NT2/D1 (cell line): ENCODE measurements around the gene AFAP1L1.

Source experiments
- DNase-seq: peaks from one replicate; pipeline ENCODE4 v3.0.0-alpha.2; 2011; ENCODE audit warnings: low read depth, low spot score
- H3K27me3 ChIP-seq: 2 replicates; pipeline ENCODE4 v1.6.0; 2011; ENCODE audit warnings: mild to moderate bottlenecking; ENCODE audit not compliant: insufficient read length, insufficient read depth
- H3K36me3 ChIP-seq: 2 replicates; pipeline ENCODE4 v1.6.1; 2011; ENCODE audit warnings: mild to moderate bottlenecking, low read length, mixed read lengths; ENCODE audit not compliant: insufficient read depth, insufficient read length
- H3K4me1 ChIP-seq: 2 replicates; pipeline ENCODE4 v1.5.1; 2011; ENCODE audit not compliant: insufficient read depth, insufficient read length
- H3K4me3 ChIP-seq: 2 replicates; pipeline ENCODE4 v1.5.1; 2011; ENCODE audit warnings: low read depth; ENCODE audit not compliant: insufficient read length
- H3K9ac ChIP-seq: 2 replicates; pipeline ENCODE4 v1.6.0; 2011; ENCODE audit warnings: low read depth; ENCODE audit not compliant: insufficient read length
- H3K9me3 ChIP-seq: 2 replicates; pipeline ENCODE4 v1.5.1; 2011; ENCODE audit warnings: mild to moderate bottlenecking, low read length; ENCODE audit not compliant: insufficient read depth
- SUZ12 ChIP-seq: IDR thresholded peaks from 2 replicates; pipeline ENCODE4 v1.6.1; 2011; ENCODE audit not compliant: insufficient read length, insufficient read depth; ENCODE audit errors: extremely low read depth
- YY1 ChIP-seq: IDR thresholded peaks from 2 replicates; pipeline ENCODE4 v1.6.1; 2011; ENCODE audit not compliant: insufficient read length, insufficient read depth
- ZNF274 ChIP-seq: IDR thresholded peaks from 2 replicates; pipeline ENCODE4 v1.6.1; 2011; ENCODE audit warnings: mild to moderate bottlenecking, low read depth, low read length

The AFAP1L1 gene

GRCh38 chr5:149251546-149251945 is 20.1 kb upstream of the AFAP1L1 start:
- Histone ChIP-seq H3K36me3 (no peaks in the 10 kb centered on the region), H3K27me3 (no peaks in the 10 kb centered on the region), H3K9me3 (no peaks in the 10 kb centered on the region), H3K4me3 (no peak overlapping the region), H3K4me1 (no peaks in the 10 kb centered on the region), H3K9ac (no peak overlapping the region)
- no peak for DNase-seq
- no peak for TF ChIP-seq SUZ12

GRCh38 chr5:149254506-149254905 is 17.2 kb upstream of the AFAP1L1 start:
- Histone ChIP-seq H3K27me3 (no peaks in the 10 kb centered on the region), H3K9ac (no peak overlapping the region), H3K4me3 (no peak overlapping the region), H3K36me3 (no peaks in the 10 kb centered on the region), H3K4me1 (no peaks in the 10 kb centered on the region), H3K9me3 (no peaks in the 10 kb centered on the region)
- TF ChIP-seq ZNF274 = no peak
- no peak for TF ChIP-seq YY1
- TF ChIP-seq SUZ12 = no peak
- DNase-seq = no peak

GRCh38 chr5:149256451-149256850 is 15.2 kb upstream of the AFAP1L1 start:
- Histone ChIP-seq H3K9ac (no peak overlapping the region), H3K27me3 (no peaks in the 10 kb centered on the region), H3K4me3 (no peak overlapping the region), H3K9me3 (no peaks in the 10 kb centered on the region), H3K4me1 (no peaks in the 10 kb centered on the region), H3K36me3 (no peaks in the 10 kb centered on the region)
- no peak for DNase-seq
- TF ChIP-seq YY1 (no peak), SUZ12 (no peak), ZNF274 (no peak)

GRCh38 chr5:149257131-149257530 is 14.5 kb upstream of the AFAP1L1 start:
- H3K4me1 ChIP-seq = no peaks in the 10 kb centered on the region
- no peak for TF ChIP-seq ZNF274
- no peak for TF ChIP-seq YY1
- no peak for TF ChIP-seq SUZ12
- no peaks in the 10 kb centered on the region for H3K27me3 ChIP-seq
- H3K4me3 ChIP-seq = no peak overlapping the region
- H3K9me3 ChIP-seq = no peaks in the 10 kb centered on the region
- H3K36me3 ChIP-seq = no peaks in the 10 kb centered on the region
- no peak overlapping the region for H3K9ac ChIP-seq
- no peak for DNase-seq

- Histone ChIP-seq H3K9ac (no peak overlapping the region), H3K36me3 (no peaks in the 10 kb centered on the region), H3K4me1 (no peaks in the 10 kb centered on the region), H3K9me3 (no peaks in the 10 kb centered on the region), H3K4me3 (no peak overlapping the region), H3K27me3 (no peaks in the 10 kb centered on the region)
- TF ChIP-seq SUZ12 (no peak), ZNF274 (no peak), YY1 (no peak)
- no peak for DNase-seq
Measured at GRCh38 chr5:149257889-149258705, 13.6 kb upstream of the AFAP1L1 start.

- H3K9ac ChIP-seq = no peak overlapping the region
- H3K4me1 ChIP-seq = no peaks in the 10 kb centered on the region
- DNase-seq = no peak
- TF ChIP-seq YY1 (no peak), ZNF274 (no peak), SUZ12 (no peak)
- no peaks in the 10 kb centered on the region for H3K36me3 ChIP-seq
- no peak overlapping the region for H3K4me3 ChIP-seq
- H3K9me3 ChIP-seq = no peaks in the 10 kb centered on the region
- peaks cover 5% of the 10 kb centered on the region for H3K27me3 ChIP-seq
Measured at GRCh38 chr5:149260761-149261160, 10.9 kb upstream of the AFAP1L1 start.

- no peak for TF ChIP-seq SUZ12
- no peak for TF ChIP-seq YY1
- TF ChIP-seq ZNF274 = no peak
- Histone ChIP-seq H3K9ac (no peak overlapping the region), H3K4me1 (no peaks in the 10 kb centered on the region), H3K27me3 (peaks cover 5% of the 10 kb centered on the region), H3K36me3 (no peaks in the 10 kb centered on the region), H3K9me3 (no peaks in the 10 kb centered on the region), H3K4me3 (no peak overlapping the region)
- DNase-seq = no peak
Measured at GRCh38 chr5:149261246-149261645, 10.4 kb upstream of the AFAP1L1 start.
